HG02763 (cell line): ENCODE measurements around the gene RLF.
"Not testable (repeated sequence)": the region's sequence is repeated elsewhere in the genome, so short reads cannot be mapped to it uniquely, and the experiment has no call there.

Experiments used
- ATAC-seq: cut with Tn5 transposase; IDR thresholded peaks from one replicate; pipeline ENCODE4 v1.9.1; 2021; ENCODE audit warnings: mild to moderate bottlenecking, moderate library complexity; ENCODE audit not compliant: unreplicated experiment

Gene RLF

GRCh38 chr1:40171036-40171435, 9.8 kb downstream of the RLF start:
- ATAC-seq, result no peak

- no peak for ATAC-seq
Observed at GRCh38 chr1:40174788-40175187, 13.6 kb downstream of the RLF start.

GRCh38 chr1:40176989-40177388, 15.8 kb downstream of the RLF start:
- ATAC-seq, result not testable (repeated sequence)

GRCh38 chr1:40178200-40178599, 17.0 kb downstream of the RLF start:
- no peak for ATAC-seq

GRCh38 chr1:40179496-40180089, 18.4 kb downstream of the RLF start:
- no peak for ATAC-seq

- ATAC-seq, result no peak
Observed at GRCh38 chr1:40183055-40183710, 22.0 kb downstream of the RLF start.

- ATAC-seq, result no peak
Observed at GRCh38 chr1:40184193-40184592, 23.0 kb downstream of the RLF start.

- ATAC-seq, result peak; percentile 89
Observed at GRCh38 chr1:40185951-40186864, 25.0 kb downstream of the RLF start.

GRCh38 chr1:40187399-40187798, 26.2 kb downstream of the RLF start:
- no peak for ATAC-seq

GRCh38 chr1:40194639-40195038, 33.5 kb downstream of the RLF start:
- ATAC-seq, result not testable (repeated sequence)

- no peak for ATAC-seq
Observed at GRCh38 chr1:40197656-40198055, 36.5 kb downstream of the RLF start.

GRCh38 chr1:40199126-40199525, 37.9 kb downstream of the RLF start:
- no peak for ATAC-seq

GRCh38 chr1:40204856-40205255, 43.7 kb downstream of the RLF start:
- no peak for ATAC-seq

- ATAC-seq, result no peak
Observed at GRCh38 chr1:40210511-40211204, 49.5 kb downstream of the RLF start.

- ATAC-seq, result no peak
Observed at GRCh38 chr1:40218333-40218732, 57.1 kb downstream of the RLF start.

GRCh38 chr1:40221471-40221905, 60.3 kb downstream of the RLF start:
- not testable (repeated sequence) for ATAC-seq

- no peak for ATAC-seq
Observed at GRCh38 chr1:40221977-40222772, 61.0 kb downstream of the RLF start.

GRCh38 chr1:40224040-40224439, 62.9 kb downstream of the RLF start:
- ATAC-seq, result no peak

- ATAC-seq, result no peak
Observed at GRCh38 chr1:40226192-40226591, 65.0 kb downstream of the RLF start.

GRCh38 chr1:40232444-40232843, 71.3 kb downstream of the RLF start:
- peak; percentile 84 for ATAC-seq
